HG03558 (cell line): Measurements from ENCODE around the gene ADCY2.
A peak's percentile ranks its signal among the peaks of the same experiment; 100 is the strongest.

ENCODE experiments used
- ATAC-seq: cut with Tn5 transposase; IDR thresholded peaks from one replicate; pipeline ENCODE4 v1.9.1; 2021; ENCODE audit warnings: moderate number of reproducible peaks; ENCODE audit not compliant: unreplicated experiment; ENCODE audit errors: extremely low read depth

ADCY2 gene

GRCh38 chr5:7759257-7759871 is 363.4 kb downstream of the ADCY2 start:
- no peak for ATAC-seq

GRCh38 chr5:7759951-7760580 is 364.1 kb downstream of the ADCY2 start:
- no peak for ATAC-seq

GRCh38 chr5:7762267-7762666 is 366.3 kb downstream of the ADCY2 start:
- no peak for ATAC-seq

GRCh38 chr5:7763621-7764072 is 367.7 kb downstream of the ADCY2 start:
- no peak for ATAC-seq

- no peak for ATAC-seq
Measured at GRCh38 chr5:7764452-7764851, 368.5 kb downstream of the ADCY2 start.

GRCh38 chr5:7770436-7770835 is 374.5 kb downstream of the ADCY2 start:
- ATAC-seq: no peak

GRCh38 chr5:7772141-7772540 is 376.2 kb downstream of the ADCY2 start:
- no peak for ATAC-seq

GRCh38 chr5:7773178-7773577 is 377.2 kb downstream of the ADCY2 start:
- no peak for ATAC-seq

GRCh38 chr5:7776442-7776841 is 380.5 kb downstream of the ADCY2 start:
- no peak for ATAC-seq

GRCh38 chr5:7779019-7780005 is 383.4 kb downstream of the ADCY2 start:
- no peak for ATAC-seq

- no peak for ATAC-seq
Measured at GRCh38 chr5:7781899-7782298, 386.0 kb downstream of the ADCY2 start.

GRCh38 chr5:7784683-7785380 is 388.9 kb downstream of the ADCY2 start:
- no peak for ATAC-seq

- no peak for ATAC-seq
Measured at GRCh38 chr5:7787770-7788169, 391.8 kb downstream of the ADCY2 start.

- ATAC-seq: no peak
Measured at GRCh38 chr5:7789567-7789966, 393.6 kb downstream of the ADCY2 start.

- ATAC-seq: no peak
Measured at GRCh38 chr5:7793895-7794294, 398.0 kb downstream of the ADCY2 start.

GRCh38 chr5:7794311-7794710 is 398.4 kb downstream of the ADCY2 start:
- ATAC-seq: peak; percentile 93

GRCh38 chr5:7794823-7795222 is 398.9 kb downstream of the ADCY2 start:
- ATAC-seq: peak; percentile 21

- no peak for ATAC-seq
Measured at GRCh38 chr5:7795306-7795705, 399.4 kb downstream of the ADCY2 start.

GRCh38 chr5:7801891-7802614 is 406.1 kb downstream of the ADCY2 start:
- ATAC-seq: no peak

GRCh38 chr5:7802855-7803254 is 406.9 kb downstream of the ADCY2 start:
- ATAC-seq: no peak
